GM21528 (cell line): ENCODE data around the gene UNC50.
"Not testable (repeated sequence)": the region's sequence is repeated elsewhere in the genome, so short reads cannot be mapped to it uniquely, and the experiment has no call there.

Source experiments
- ATAC-seq: cut with Tn5 transposase; IDR thresholded peaks from one replicate; pipeline ENCODE4 v1.9.1; 2021; ENCODE audit warnings: mild to moderate bottlenecking, moderate library complexity; ENCODE audit not compliant: unreplicated experiment, low FRiP score

UNC50 gene

GRCh38 chr2:98573426-98573825, 35.0 kb upstream of the UNC50 start:
- ATAC-seq: no peak

GRCh38 chr2:98576666-98577312, 31.6 kb upstream of the UNC50 start:
- ATAC-seq: no peak

GRCh38 chr2:98577313-98577712, 31.1 kb upstream of the UNC50 start:
- ATAC-seq: no peak

- no peak for ATAC-seq
Observed at GRCh38 chr2:98578231-98578630, 30.2 kb upstream of the UNC50 start.

GRCh38 chr2:98579926-98580325, 28.5 kb upstream of the UNC50 start:
- no peak for ATAC-seq

- ATAC-seq: no peak
Observed at GRCh38 chr2:98580656-98581284, 27.6 kb upstream of the UNC50 start.

- no peak for ATAC-seq
Observed at GRCh38 chr2:98582523-98582922, 25.9 kb upstream of the UNC50 start.

GRCh38 chr2:98583276-98583675, 25.1 kb upstream of the UNC50 start:
- no peak for ATAC-seq

GRCh38 chr2:98583816-98584618, 24.4 kb upstream of the UNC50 start:
- ATAC-seq: no peak

GRCh38 chr2:98585386-98585785, 23.0 kb upstream of the UNC50 start:
- no peak for ATAC-seq

- no peak for ATAC-seq
Observed at GRCh38 chr2:98586551-98587140, 21.7 kb upstream of the UNC50 start.

GRCh38 chr2:98588880-98589431, 19.4 kb upstream of the UNC50 start:
- ATAC-seq: no peak

- no peak for ATAC-seq
Observed at GRCh38 chr2:98589489-98589888, 18.9 kb upstream of the UNC50 start.

- ATAC-seq: no peak
Observed at GRCh38 chr2:98592565-98592964, 15.8 kb upstream of the UNC50 start.

GRCh38 chr2:98594665-98595064, 13.7 kb upstream of the UNC50 start:
- ATAC-seq: not testable (repeated sequence)

GRCh38 chr2:98598781-98599428, 9.5 kb upstream of the UNC50 start:
- ATAC-seq: no peak

GRCh38 chr2:98601532-98602132, 6.8 kb upstream of the UNC50 start:
- peak; percentile 59 for ATAC-seq

GRCh38 chr2:98604547-98604946, 3.8 kb upstream of the UNC50 start:
- no peak for ATAC-seq

GRCh38 chr2:98605076-98605475, 3.3 kb upstream of the UNC50 start:
- ATAC-seq: no peak

GRCh38 chr2:98606431-98606830, 2.0 kb upstream of the UNC50 start:
- no peak for ATAC-seq
